Ramos (cell line): Measurements from ENCODE around the gene ITPR3.

Experiments used
- in situ Hi-C: fragments of 300-500 bp; cut with MboI; formaldehyde crosslinking; loops from one replicate; pipeline ENCODE4 v1.14.3; 2022; ENCODE audit warnings: low sequenced_read_pairs; ENCODE audit not compliant: unreplicated experiment

Gene ITPR3

DNA sequence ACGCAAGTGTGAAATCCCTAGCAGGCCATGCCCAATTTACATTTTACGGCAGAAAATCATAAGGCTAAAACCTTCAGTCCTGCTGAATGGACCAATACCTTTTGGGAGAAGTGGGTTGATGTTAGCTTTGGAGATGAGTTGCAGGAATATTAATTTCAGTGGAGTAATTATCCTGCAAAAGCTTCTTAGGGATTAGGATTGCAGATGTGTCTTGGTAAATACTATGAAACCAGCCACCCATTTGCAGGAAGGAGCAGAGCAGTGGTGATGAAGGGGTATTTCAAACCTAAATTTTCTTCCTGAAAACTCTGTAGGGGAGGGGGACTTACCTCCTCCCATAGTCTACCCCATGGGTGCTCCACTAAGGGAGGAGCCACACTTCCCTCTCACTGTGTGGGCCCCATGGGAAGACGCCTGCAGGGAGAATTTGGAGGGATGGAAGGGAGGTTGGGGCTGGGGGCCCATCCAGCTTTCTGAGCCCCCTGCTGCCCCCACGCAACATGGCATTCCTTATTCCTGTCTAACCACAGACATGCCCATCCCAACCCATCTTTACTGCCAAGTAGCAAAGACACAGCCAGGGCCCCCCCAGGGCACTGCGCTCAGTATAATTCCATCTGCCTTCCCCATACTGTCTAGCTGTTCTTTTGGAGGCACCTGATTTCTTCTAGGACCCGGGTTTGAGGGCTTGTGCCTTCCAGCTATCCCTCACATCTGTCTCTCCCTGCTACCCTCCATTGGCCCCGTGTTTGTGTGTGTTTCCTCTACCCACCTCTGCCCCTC, 105.0 kb downstream of the ITPR3 start:
- in situ Hi-C loops, result no loop called here

DNA sequence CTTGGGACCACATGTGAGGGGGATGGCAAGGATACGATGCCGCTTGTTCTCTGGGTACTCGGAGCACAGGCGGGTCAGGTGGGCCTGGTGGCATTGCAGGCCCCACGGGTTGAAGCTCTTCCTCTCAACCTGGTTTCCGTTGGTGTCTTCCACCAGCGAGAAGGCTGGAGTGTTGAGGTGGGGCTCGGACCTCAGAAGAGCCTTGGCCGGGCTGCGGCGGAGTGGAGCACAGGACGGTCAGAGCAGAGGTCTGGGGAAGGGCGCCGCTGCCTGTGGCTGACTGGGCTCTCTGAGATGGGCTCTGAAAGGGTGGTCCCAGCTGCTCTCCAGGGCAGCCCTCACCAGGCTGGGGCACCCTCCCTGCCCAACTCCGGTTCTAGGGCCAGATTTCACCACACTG, 105.6 kb downstream of the ITPR3 start:
- in situ Hi-C loops, result no loop called here

DNA sequence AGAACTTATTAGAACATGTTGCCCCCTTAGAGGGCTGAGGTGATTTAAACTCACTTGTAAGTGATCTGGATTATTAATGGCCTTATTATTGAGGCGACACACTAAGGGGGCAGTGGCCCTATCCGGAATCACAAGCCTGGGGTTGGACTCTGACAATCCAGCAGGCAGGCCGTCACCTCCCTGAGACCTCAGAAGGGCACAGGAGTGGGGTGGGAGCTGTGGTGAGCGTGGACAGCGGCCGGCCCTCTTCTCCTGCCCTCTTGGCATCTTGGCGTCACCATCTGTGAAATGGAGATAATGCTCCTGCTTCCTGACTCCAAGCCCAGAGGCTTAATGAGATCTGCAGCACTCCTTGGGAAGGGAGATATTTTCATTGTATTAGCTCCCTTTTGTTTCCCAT, 106.0 kb downstream of the ITPR3 start:
- in situ Hi-C loops, result no loop called here

DNA sequence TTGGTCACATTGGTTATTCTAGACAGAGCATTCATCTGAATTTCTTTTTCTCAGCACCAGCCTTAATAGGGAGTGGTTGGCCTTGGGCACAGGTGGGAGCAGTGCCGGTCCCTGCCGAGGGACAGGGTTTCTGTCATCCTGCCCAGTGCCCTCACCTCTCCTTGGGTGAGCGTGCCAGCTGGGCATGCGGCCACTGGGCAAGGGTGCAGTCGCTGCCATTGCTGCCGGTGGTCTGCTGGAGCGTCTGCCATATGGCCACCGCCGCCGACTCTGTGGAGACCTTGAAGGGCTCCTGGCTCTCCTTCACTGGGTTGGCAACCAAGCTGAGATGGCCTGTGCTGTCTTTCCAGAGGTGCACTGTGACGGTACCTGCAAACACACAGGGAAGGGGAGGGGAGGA, 106.8 kb downstream of the ITPR3 start:
- in situ Hi-C loops, result no loop called here

DNA sequence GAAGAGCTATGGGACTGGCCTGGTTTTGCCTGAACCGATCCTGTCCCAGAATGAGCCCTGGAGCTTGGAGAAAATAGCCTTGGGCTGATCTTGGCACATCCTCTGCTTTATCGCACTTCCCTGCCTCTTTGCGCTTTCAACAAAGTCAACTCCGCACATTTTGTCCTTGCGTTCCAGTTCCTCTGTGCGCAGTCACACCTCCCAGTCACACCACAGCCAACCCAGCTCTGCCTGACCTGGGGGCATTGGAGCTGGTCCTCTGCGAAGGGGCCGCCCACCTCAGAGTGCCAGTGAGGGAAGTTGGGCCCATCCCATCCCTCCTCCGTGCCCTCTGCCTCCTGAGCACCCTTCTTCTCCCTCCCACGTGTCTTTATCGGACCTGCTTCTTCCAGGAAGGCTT, 107.3 kb downstream of the ITPR3 start:
- in situ Hi-C loops, result no loop called here

DNA sequence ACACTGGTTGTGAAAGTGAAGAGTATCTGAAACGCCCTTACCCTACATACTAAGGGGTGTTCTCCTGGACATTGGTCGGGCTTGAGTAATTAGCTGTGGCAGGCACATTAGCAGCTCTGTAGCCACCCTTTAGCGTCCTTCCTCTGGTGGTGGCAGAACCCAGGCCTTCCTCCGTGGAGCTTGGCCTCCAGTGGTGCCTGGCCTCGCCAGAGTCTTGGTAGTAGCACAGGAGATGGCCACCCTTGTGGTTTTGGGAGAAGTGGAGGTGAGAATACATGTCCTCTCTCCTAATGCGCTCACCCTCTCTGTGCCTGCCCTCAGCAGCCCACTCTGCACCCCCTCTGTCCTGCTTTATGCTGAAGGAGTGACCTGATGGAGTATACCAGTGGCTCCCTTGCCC, 107.9 kb downstream of the ITPR3 start:
- in situ Hi-C loops, result no loop called here

DNA sequence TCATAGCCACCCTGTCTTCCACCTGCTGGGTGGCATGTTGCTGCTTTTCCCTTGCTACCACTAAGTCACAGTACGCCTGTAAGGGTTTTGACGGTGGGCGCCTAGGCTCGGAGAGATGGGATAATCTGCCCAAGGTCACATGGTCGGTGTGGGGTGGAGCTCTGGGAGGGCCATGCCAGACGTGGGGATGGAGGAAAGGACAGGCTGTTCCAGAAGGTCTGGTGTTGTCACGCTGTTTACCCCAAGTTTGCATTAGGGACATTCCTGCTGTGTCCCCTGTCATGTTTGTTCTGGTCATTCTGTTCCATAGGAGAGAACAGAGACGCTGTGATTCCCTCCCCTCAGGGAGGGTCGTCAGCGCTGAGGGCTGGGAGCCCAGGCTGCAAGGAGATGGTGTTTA, 109.5 kb downstream of the ITPR3 start:
- in situ Hi-C loops, result no loop called here

DNA sequence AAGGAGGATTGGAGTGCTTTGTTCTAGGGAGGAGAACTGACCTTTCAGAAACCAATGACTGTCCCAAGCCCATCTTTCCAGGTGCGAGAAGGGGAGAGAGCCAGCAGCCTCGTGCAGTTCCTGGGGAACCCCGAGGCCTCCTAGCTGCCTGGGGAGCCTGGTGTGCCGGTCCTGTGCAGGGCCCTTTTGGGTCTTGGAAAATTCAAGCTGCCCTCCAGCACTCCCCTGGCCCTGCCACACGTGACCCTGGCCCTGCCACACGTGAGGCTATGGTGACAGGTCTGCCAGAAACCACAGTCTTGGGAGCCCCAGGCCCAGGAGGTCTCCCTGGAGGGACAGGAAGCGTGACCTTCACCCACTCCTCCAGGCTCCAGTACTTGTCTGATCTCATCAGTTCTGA, 109.9 kb downstream of the ITPR3 start:
- in situ Hi-C loops, result no loop called here

DNA sequence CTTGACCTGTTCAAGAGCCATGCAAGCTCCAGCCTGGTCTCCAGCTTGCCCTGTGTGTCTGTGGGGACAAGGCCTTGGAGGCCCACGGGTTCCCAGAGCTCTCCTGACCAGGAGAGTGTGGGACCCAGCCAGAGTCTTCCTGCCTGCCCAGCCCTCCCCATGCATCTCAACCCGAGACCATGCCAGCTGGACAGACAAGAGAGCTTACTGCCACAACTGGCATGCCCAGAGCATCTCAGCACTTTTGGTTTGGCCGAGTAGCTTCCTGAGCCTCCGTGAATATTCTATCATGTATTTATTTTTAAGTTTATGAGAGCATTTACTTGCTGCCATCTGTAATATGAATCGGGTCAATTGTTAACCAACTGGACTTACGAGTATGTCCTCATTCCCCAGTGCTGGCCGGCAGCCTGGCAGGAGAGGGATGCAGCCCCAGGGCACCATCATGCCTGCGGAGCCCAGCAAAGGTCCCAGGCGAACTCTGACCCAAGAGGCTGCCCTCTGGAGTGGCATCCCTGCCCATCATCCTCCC, 110.7 kb downstream of the ITPR3 start:
- in situ Hi-C loops, result no loop called here

DNA sequence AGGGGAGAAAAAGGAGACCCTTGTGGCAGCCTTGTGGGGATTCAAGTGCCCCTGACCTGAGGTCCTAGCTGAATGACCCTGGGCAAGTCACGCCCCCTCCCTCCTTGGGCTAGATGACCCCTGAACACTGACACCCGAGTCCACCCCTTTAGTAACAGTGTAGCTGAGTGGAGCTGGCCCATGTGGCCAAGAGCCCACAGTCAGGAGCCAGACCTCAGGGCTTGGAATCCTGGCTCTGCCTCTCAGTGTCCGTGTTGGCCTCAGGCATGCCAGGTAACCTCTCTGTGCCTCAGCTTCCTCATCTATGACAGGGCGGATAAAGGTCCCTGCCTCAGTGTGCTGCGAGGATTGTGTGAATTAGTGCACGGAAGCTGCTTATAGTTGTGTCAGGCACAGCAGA, 111.3 kb downstream of the ITPR3 start:
- in situ Hi-C loops, result no loop called here

DNA sequence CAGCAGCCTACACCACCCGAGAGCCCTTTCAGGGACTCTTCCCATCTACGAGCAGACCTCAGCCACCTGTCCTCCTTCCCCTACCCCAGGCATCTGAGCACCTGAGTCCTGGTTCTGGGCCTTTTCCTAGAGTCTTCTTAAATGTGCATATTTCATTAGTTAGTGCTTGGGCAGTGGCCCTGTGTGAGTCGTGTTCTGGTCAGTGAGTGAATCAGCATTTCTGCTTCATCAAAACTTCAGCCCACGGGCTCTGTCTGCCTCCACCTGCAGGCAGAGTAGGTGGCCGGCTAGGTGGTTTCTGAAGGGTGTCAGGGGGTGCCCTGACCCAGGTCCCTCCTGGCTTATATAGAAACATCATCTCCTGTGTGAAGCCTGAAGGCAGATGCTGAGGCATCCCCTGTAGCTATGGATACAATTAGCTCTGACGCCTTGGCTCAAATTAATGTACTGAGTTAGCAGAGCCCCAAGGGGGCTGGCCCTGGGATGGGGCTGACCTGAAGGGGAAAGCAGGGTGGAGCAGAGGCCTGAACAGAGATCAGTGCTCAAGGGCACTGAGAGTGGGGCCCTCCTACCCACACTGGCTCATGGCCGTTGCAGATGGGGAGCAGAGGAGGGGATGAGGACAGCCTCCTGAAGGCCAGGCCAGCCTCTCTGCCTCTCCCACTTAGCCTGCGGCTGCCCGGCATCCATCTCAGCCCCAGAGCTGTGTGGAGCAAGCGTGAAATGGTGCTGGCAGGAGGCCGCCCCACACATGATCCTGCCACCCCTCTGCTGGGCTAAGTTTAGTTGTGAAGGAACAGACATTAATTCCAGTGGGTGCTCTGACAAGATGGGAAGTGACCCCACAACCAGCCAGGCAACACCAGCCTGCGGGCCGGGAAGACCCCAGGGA, 111.9 kb downstream of the ITPR3 start:
- in situ Hi-C loops, result no loop called here

DNA sequence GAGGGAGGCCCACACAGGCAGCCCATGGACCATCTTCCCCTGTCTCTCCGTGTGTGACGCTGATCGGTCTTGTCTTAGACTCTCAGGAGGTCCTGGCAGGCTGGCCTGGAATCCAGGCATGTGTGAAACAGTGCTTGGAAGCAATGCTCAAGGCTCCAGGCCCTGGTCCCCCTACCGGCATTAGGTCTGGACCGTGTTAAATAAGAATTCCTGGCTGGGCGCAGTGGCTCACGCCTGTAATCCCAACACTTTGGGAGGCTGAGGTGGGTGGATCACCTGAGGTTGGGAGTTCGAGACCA, 112.5 kb downstream of the ITPR3 start:
- in situ Hi-C loops, result no loop called here

DNA sequence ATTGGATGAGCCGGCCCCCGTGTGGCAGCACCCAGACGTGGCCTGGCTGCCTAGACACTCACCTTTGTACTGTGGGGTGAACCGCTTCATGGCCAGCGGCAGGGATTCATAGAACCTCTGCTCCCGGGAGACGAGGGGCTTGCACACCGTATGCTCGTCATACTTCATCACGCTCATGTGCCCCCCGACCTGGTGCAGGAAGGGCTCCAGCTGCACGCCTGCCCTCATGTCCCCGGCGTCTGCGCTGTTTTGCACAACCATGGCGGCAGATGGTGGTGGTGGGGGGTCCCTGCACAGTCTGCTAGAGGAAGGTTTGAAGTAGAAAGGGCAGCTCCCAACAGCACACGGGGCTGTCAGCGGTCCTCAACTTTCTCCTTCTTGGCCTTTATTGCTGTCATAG, 114.1 kb downstream of the ITPR3 start:
- in situ Hi-C loops, result no loop called here

DNA sequence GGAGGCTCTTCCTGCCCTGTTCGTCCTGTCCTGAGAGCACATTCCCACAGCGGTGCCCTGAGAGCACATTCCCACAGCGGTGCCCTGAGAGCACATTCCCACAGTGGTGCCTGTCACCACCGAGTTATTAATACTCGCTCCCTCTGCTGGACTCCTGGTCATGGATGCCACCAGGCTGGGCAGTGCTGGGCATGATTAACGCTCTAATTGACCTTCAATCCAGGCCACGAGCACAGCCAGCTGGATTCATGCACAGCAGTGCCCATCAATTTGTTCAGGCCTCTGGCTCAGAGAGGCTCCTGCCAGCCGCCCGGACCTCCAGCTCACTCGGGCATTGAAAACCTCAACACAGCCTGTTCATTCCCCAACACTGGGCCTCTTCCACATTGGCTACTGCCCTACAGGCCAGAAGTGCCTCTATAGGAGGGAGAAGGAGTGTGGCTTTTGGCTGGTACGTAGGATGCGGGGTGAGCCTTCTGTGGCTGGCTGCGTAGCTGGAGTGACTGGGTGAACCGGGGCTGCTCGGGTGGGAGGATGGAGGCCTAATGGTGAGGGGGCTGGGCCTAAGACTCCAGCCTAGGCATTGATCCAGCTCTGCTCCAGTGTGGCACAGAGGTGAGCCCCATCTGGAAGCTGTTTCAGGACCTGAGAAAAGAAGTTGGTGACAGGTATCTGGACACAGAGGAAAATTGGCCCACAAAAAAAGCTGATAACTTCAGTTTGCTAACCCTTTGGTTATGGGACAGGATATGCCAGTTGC, 116.3 kb downstream of the ITPR3 start:
- in situ Hi-C loops, result no loop called here

DNA sequence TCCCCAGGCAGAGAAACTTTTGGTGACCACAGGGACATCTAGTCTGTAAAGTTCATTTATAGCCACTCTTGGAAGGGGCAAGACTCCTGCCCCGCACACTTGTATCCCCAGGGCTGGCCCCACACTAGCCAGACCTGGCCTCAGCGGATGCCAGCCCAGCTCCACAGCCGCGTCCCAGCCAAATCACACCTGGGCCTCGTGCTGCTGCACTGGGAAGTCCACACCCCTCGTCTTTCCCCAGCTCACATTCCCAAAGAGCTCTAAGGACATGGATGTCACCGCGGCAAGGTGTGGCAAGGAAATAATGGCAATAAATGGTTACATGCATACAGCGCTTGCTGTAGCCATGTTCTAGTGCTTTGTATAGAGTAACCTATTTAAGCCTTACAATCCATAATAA, 117.0 kb downstream of the ITPR3 start:
- in situ Hi-C loops, result no loop called here

DNA sequence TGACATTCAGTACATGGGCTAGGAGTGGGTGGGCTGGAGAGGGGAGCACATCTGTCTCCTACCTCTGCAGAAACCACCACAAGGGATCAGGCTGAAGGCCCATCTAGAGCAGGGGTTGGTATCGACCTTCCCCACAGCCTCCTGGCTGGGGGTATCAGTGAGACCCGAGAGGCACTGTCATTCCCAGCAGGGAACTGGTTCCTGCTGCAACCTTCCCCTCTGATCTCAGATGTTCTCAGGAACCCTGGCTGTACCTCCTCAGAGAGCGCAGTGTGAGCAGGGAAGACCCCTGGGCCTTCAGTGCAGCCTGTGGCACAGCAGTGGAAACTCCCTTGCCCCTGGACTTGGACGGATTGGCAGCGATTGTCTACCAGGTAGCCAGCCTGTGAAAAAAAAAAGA, 117.8 kb downstream of the ITPR3 start:
- in situ Hi-C loops, result no loop called here

DNA sequence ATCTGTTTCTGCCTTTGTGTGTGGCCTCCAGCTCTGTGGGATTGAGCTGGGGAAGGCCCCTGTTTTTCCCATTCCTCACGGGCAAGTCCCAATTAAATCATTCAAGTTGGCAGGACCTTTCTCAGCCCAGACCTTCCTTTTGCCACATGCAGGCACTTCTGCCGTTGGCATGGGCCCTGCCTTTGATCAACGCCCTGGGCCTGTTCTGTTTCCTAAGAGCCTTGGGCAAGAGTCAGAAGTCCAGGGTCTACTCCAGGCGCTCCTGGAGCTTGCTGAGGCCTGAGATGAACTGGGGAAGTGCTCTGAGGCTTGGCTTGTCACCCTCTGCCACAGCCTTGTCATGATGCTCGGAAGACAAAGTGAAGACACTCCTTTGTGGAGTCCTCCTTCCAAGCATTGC, 118.4 kb downstream of the ITPR3 start:
- in situ Hi-C loops, result no loop called here

DNA sequence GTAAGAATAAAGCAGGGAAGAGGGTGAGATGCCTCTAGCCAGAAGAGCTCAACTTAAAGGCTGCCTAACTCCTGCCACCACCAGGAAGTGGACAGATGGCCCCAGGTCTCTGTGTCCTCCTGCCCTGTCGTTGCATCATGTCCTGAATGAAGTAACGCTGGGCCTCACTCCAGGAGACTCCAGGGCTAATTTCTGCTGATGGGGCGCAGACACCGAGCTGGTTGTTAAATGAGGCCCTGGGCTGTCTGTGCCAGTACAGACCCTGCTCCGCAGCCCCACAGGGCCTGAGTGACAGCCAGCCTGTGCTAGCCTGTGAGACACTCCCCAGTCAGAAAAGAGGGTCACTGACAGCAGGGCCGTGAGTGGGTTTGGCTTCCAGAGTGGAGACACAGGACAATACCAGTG, 119.1 kb downstream of the ITPR3 start:
- in situ Hi-C loops, result no loop called here

DNA sequence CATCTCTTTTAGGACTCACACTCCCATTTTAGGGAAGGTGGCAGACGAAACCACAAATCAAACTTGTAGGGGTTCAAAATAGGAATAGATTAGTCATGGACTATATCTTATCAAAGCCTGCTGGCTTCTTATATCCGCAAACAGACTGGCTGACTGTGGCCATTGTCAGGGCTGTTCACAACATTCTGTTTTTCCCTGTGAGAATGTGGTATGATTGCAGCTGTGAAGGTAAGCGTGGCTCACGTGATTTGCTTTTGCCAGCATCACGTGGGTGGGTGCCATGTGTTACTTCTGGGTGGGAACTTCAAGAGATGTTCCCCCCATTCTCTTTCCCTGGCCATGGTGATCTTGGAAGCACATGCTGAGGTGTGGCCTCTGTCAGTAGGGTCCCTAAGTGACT, 119.7 kb downstream of the ITPR3 start:
- in situ Hi-C loops, result no loop called here

DNA sequence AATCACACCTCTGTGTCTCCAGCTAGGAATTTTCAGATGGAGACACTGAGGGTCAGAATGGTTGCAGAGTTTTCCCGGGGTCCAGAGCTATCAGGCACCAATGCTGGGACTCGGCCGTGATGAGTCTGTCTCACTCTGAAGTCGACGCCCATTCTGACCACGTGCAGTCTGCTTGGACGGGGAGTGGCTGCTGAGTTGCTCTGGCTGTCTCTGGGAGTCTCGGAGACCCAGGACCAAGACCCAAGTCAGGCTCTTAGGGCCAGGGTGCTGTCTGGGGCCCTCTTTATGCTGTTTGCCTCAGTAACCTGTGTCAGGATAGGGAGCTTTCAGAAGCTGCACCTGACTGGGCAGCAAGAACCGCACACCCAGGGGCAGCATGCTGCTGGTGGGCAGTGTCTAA, 121.0 kb downstream of the ITPR3 start:
- in situ Hi-C loops, result no loop called here

DNA sequence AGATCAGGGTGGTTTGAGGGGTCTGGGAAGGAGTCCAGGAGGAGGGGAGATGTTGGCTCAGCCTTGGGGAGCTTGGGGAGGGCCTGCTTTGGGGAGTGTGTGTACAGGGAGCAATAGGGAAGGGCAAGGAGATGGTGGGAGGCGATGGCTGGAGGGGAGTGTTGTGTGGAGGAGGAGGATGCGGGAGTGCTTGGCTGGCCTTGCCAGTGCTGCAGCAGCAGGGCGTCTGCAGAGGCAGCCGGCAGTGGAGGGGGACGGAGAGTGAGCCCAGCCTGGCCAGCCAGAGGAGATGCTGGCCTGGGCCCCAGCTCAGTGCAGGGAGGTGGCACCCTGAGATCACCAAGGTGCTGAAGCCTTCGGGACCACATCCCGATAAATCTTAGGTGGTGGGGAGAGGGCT, 121.7 kb downstream of the ITPR3 start:
- in situ Hi-C loops, result no loop called here
